HCT116 (cell line): Measurements from ENCODE around the gene PSME4. TPM values are rescaled to one million over a fixed set of nuclear protein-coding genes. Genes with fewer than 3 reads are reported as not detected.

Experiments used
- ATAC-seq: fragments of 200-7000 bp; cut with Tn5 transposase; 2 replicates; pipeline ENCODE4 v1.9.1; 2020; ENCODE audit warnings: mild to moderate bottlenecking, moderate library complexity
- BruUV-seq: library from RNA; stranded (reverse); fragments of 400-500 nt; replicated peaks from 2 replicates; lab custom pipeline; 2021; lab: Mats Ljungman, UMichigan
- CTCF ChIA-PET: fragments of 300-600 bp; sonication (Branson Sonifier 250); formaldehyde crosslinking; loops from one replicate; lab custom pipeline; 2021; ENCODE audit warnings: antibody characterized with exemption; lab: Charles Lee
- POLR2A ChIA-PET: fragments of 300-600, 350-600 bp; sonication (Branson Sonifier 250); formaldehyde crosslinking; loops from one replicate; lab custom pipeline; 2021; ENCODE audit warnings: antibody characterized with exemption; lab: Charles Lee
- RAD21 ChIA-PET, 2 experiments: fragments of 300-600 bp; sonication (Branson Sonifier 250); formaldehyde crosslinking; loops; one replicate each; lab custom pipeline; 2023; ENCODE audit warnings: low total read pairs in 2 of 2; ENCODE audit not compliant: uncharacterized antibody in 2 of 2, unreplicated experiment in 2 of 2, low non-redundant PET in 1 of 2; lab: Charles Lee
- DNase-seq: peaks from one replicate; pipeline ENCODE4 v3.0.0-alpha.2; 2010; ENCODE audit warnings: low read depth, low spot score
- H2AFZ ChIP-seq: fragments of 200-600 bp; shearing (Covaris generic), sonication (generic); 2 replicates; pipeline ENCODE4 v1.6.1; 2017; ENCODE audit warnings: low read depth, mixed run types, mixed read lengths, antibody characterized with exemption, low read length; ENCODE audit not compliant: poor library complexity, severe bottlenecking
- H3K27ac ChIP-seq: 2 replicates; pipeline ENCODE4 v1.5.1; 2012; ENCODE audit warnings: low read depth, low read length
- H3K27me3 ChIP-seq: fragments of 200-600 bp; sonication (generic); 2 replicates; pipeline ENCODE4 v1.6.1; 2016; ENCODE audit warnings: mixed run types, low read length, mixed read lengths; ENCODE audit not compliant: insufficient read depth
- H3K36me3 ChIP-seq, 2 experiments: fragments of 200-500 bp in 1 of 2; fragments of 200-600 bp in 1 of 2; sonication (Bioruptor generic) in 1 of 2; sonication (generic) in 1 of 2; 2 replicates each; pipeline versions ENCODE4 v1.5.1 to v1.6.1; 2014 to 2016; ENCODE audit warnings: low read length in 2 of 2, inconsistent platforms in 1 of 2, mixed read lengths in 1 of 2, mixed run types in 1 of 2; ENCODE audit not compliant: insufficient read depth in 2 of 2, control insufficient read depth in 1 of 2
- H3K4me1 ChIP-seq, 2 experiments: fragments of 200-600 bp in 1 of 2; sonication (generic) in 1 of 2; 2 replicates each; pipeline versions ENCODE4 v1.5.1 to v1.6.1; 2012 to 2017; ENCODE audit warnings: low read length in 2 of 2, inconsistent platforms in 1 of 2, mild to moderate bottlenecking in 1 of 2, mixed read lengths in 1 of 2, mixed run types in 1 of 2, moderate library complexity in 1 of 2; ENCODE audit not compliant: insufficient read depth in 2 of 2, control insufficient read depth in 1 of 2
- H3K4me2 ChIP-seq: fragments of 200-600 bp; sonication (generic); 2 replicates; pipeline ENCODE4 v1.6.1; 2017; ENCODE audit warnings: mixed run types, low read length, mixed read lengths
- H3K4me3 ChIP-seq, 2 experiments: fragments of 200-600 bp in 1 of 2; sonication (generic) in 1 of 2; replicated peaks in 1 of 2; 2 replicates each; pipeline ENCODE4 v1.5.1; 2011 to 2016; ENCODE audit warnings: low read length in 2 of 2, control low read depth in 1 of 2, low read depth in 1 of 2, mild to moderate bottlenecking in 1 of 2, mixed read lengths in 1 of 2, mixed run types in 1 of 2
- H3K79me2 ChIP-seq: fragments of 200-600 bp; sonication (generic); 2 replicates; pipeline ENCODE4 v1.6.1; 2017; ENCODE audit warnings: mild to moderate bottlenecking, mixed run types, low read length, moderate library complexity, mixed read lengths; ENCODE audit not compliant: insufficient read depth
- H3K9ac ChIP-seq: fragments of 200-600 bp; sonication (generic); 2 replicates; pipeline ENCODE4 v1.6.1; 2016; ENCODE audit warnings: low read length, mixed read lengths
- H3K9me2 ChIP-seq: fragments of 200-600 bp; sonication (generic), shearing (Covaris generic); 2 replicates; pipeline ENCODE4 v1.6.1; 2017; ENCODE audit warnings: mixed run types, mild to moderate bottlenecking, moderate library complexity; ENCODE audit not compliant: insufficient read depth
- H3K9me3 ChIP-seq, 2 experiments: fragments of 200-500 bp in 1 of 2; fragments of 200-600 bp in 1 of 2; sonication (Bioruptor generic) in 1 of 2; sonication (generic) in 1 of 2; 2 replicates each; pipeline ENCODE4 v1.6.1; 2014 to 2017; ENCODE audit warnings: low read length in 2 of 2, mixed read lengths in 2 of 2, inconsistent platforms in 1 of 2, low read depth in 1 of 2, mild to moderate bottlenecking in 1 of 2, mixed run types in 1 of 2, moderate library complexity in 1 of 2; ENCODE audit not compliant: control insufficient read depth in 1 of 2, insufficient read depth in 1 of 2
- H4K20me1 ChIP-seq: fragments of 200-600 bp; sonication (generic), shearing (Covaris generic); 2 replicates; pipeline ENCODE4 v1.6.1; 2017; ENCODE audit warnings: mixed run types, mild to moderate bottlenecking, moderate library complexity; ENCODE audit not compliant: insufficient read depth
- CTCF ChIP-seq, 3 experiments: fragments of 200-600 bp in 1 of 3; sonication (generic) in 1 of 3; IDR thresholded peaks in 2 of 3; conservative IDR thresholded peaks in 1 of 3; 2 replicates each; pipeline ENCODE4 v1.5.1; 2012 to 2017; ENCODE audit warnings: low read depth in 2 of 3, low read length in 2 of 3, antibody characterized with exemption in 1 of 3, borderline replicate concordance in 1 of 3, control low read depth in 1 of 3, mild to moderate bottlenecking in 1 of 3, mixed read lengths in 1 of 3, mixed run types in 1 of 3, moderate library complexity in 1 of 3; ENCODE audit not compliant: insufficient read depth in 1 of 3
- EZH2 ChIP-seq: fragments of 200-600 bp; sonication (generic); IDR thresholded peaks from 2 replicates; pipeline ENCODE4 v1.6.1; 2017; ENCODE audit warnings: antibody characterized with exemption, mixed run types
- FOSL1 ChIP-seq: IDR thresholded peaks from 2 replicates; pipeline ENCODE4 v1.6.1; 2012; ENCODE audit warnings: low read depth
- MAX ChIP-seq: IDR thresholded peaks from 2 replicates; pipeline ENCODE4 v1.6.1; 2012
- POLR2AphosphoS5 ChIP-seq: IDR thresholded peaks from 2 replicates; pipeline ENCODE4 v1.6.1; 2011; ENCODE audit warnings: mild to moderate bottlenecking, low read depth, low read length, moderate library complexity
- RAD21 ChIP-seq: IDR thresholded peaks from 2 replicates; pipeline ENCODE4 v1.6.1; 2012; ENCODE audit warnings: low read depth, mild to moderate bottlenecking
- SIN3A ChIP-seq: IDR thresholded peaks from 2 replicates; pipeline ENCODE4 v1.6.1; 2012; ENCODE audit warnings: low read depth
- TCF7L2 ChIP-seq: IDR thresholded peaks from 2 replicates; pipeline ENCODE4 v1.7.0; 2011; ENCODE audit warnings: borderline replicate concordance, inconsistent platforms; ENCODE audit not compliant: insufficient read depth, insufficient read length; ENCODE audit errors: extremely low read depth
- ZNF274 ChIP-seq: fragments of 200-500 bp; sonication (Bioruptor generic); IDR thresholded peaks from 2 replicates; pipeline ENCODE4 v1.6.1; 2014; ENCODE audit warnings: mild to moderate bottlenecking, low read depth, low read length, inconsistent platforms
- intact Hi-C: fragments of 100-400 bp; cut with micrococcal nuclease; formaldehyde crosslinking; loops from 2 replicates; pipeline ENCODE4 v1.10.0; 2022
- total RNA-seq: library from RNA; stranded (reverse); gene quantifications from one replicate; pipeline ENCODE4 v1.2.1, GENCODE V29; 2021; ENCODE audit not compliant: unreplicated experiment

Gene PSME4
- total RNA-seq, 1 experiment from 2014 or later = 53.2 TPM

- no peak for TF ChIP-seq MAX
- TF ChIP-seq POLR2AphosphoS5 = no peak
- TF ChIP-seq SIN3A = no peak
Observed at GRCh38 chr2:53905396-53905795, 65.4 kb downstream of the PSME4 start (continued).

GRCh38 chr2:53903011-53903410, 67.8 kb downstream of the PSME4 start:
- no peak overlapping the region for H3K4me3 ChIP-seq
- ChIA-PET CTCF (no interaction called here), RAD21 (no interaction called here), POLR2A (no interaction called here)
- no peak overlapping the region for H3K9ac ChIP-seq
- no peaks in the 10 kb centered on the region for H3K79me2 ChIP-seq
- H3K27me3 ChIP-seq = no peaks in the 10 kb centered on the region
- peaks cover 32 to 42% of the 10 kb centered on the region in 2 experiments for H3K36me3 ChIP-seq
- no peaks in the 10 kb centered on the region for H3K9me3 ChIP-seq
- no peak overlapping the region for H2AFZ ChIP-seq
- no peaks in the 10 kb centered on the region for H3K9me2 ChIP-seq
- no peak for ATAC-seq
- intact Hi-C loops = no loop called here
- no TSS peak for BruUV-seq
- no peak for DNase-seq
- no peak overlapping the region for H3K4me2 ChIP-seq
- no peak overlapping the region for H3K27ac ChIP-seq
- H4K20me1 ChIP-seq = no peaks in the 10 kb centered on the region
- no peaks in the 10 kb centered on the region for H3K4me1 ChIP-seq
- TF ChIP-seq RAD21 (peak; percentile 28), TCF7L2 (no peak)

- H2AFZ ChIP-seq = no peak overlapping the region
- no peak for DNase-seq
- no peak for ATAC-seq
- peaks cover 24 to 38% of the 10 kb centered on the region in 2 experiments for H3K36me3 ChIP-seq
- no peaks in the 10 kb centered on the region for H4K20me1 ChIP-seq
- CTCF ChIA-PET = no interaction called here
- H3K9me2 ChIP-seq = no peaks in the 10 kb centered on the region
- no peaks in the 10 kb centered on the region for H3K27me3 ChIP-seq
- intact Hi-C loops = no loop called here
- no peak overlapping the region for H3K4me2 ChIP-seq
- BruUV-seq = no TSS peak
- H3K9me3 ChIP-seq = no peaks in the 10 kb centered on the region
- no peak overlapping the region for H3K4me3 ChIP-seq
- H3K79me2 ChIP-seq = no peaks in the 10 kb centered on the region
- POLR2A ChIA-PET = no interaction called here
- no peak overlapping the region for H3K27ac ChIP-seq
- H3K4me1 ChIP-seq = no peaks in the 10 kb centered on the region
- RAD21 ChIA-PET = no interaction called here
- TF ChIP-seq FOSL1 = no peak
- no peak for TF ChIP-seq MAX
- no peak for TF ChIP-seq ZNF274
- no peak for TF ChIP-seq EZH2
- TF ChIP-seq TCF7L2 = no peak
- TF ChIP-seq POLR2AphosphoS5 = no peak
- no peak for TF ChIP-seq CTCF (IDR thresholded peaks at IDR 0.05 in 2 of 3, conservative IDR thresholded peaks at IDR 0.05 in 1 of 3; ENCODE audit: borderline replicate concordance in 1 of 3, insufficient read depth in 1 of 3, low read depth in 2 of 3, low read length in 2 of 3)
- no peak overlapping the region for H3K9ac ChIP-seq
Observed at GRCh38 chr2:53901192-53901591, 69.6 kb downstream of the PSME4 start.
